Endothelial cell of umbilical vein (primary cell): ENCODE data around the gene XYLB.

Source experiments
- EZH2 ChIP-seq: IDR thresholded peaks from 2 replicates; pipeline ENCODE4 v1.6.1; 2012; ENCODE audit warnings: borderline replicate concordance, low read depth, mild to moderate bottlenecking, moderate library complexity, low read length, inconsistent platforms; ENCODE audit not compliant: severe bottlenecking
- POLR2AphosphoS5 ChIP-seq: IDR thresholded peaks from 2 replicates; pipeline ENCODE4 v1.6.1; 2012; ENCODE audit warnings: low read depth, mild to moderate bottlenecking, control low read depth, low read length, moderate library complexity; ENCODE audit not compliant: insufficient read depth

- TF ChIP-seq POLR2AphosphoS5 (no peak), EZH2 (no peak)
Measured at GRCh38 chr3:38343797-38344594, 2.6 kb upstream of the XYLB start.
